ENCODE results near the gene OAS2.

OAS2 gene

DNA sequence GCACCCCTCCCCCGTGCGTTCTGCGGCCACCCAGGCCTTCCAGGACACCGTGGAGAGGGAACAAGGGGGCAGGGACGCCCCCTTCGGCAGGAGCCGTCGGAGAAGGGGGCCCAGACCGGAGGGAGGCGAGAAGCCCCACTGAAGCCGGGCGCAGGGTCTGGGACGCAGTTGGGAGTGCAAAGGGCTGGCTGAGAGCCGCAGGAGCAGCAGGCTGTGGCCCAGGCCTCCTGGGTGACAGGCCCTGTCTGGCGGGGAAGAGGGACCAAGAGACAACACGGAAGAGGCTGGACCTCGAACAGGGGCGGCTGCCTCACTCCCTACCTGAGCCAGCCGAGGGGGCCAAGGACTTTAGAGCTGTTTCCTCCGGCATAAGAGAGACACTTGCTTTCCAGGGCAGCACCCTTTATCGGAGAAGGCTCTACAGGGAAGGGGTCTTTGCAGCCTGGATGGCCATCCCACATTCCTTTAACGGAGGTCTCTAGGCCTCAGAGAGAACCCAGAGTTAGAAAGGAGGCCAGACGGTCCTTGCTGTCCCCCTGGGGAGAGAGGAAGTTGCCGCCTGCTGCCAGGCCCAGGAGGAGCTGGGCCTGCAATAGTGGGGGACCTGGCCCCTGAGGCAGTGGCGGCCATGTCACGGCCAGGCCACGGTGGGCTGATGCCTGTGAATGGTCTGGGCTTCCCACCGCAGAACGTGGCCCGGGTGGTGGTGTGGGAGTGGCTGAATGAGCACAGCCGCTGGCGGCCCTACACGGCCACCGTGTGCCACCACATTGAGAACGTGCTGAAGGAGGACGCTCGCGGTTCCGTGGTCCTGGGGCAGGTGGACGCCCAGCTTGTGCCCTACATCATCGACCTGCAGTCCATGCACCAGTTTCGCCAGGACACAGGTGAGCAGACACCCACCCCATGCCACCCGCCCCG, 79.5 kb downstream of the OAS2 start:
- DNase-seq (ENCODE audit: low read depth, low spot score) = no peak

DNA sequence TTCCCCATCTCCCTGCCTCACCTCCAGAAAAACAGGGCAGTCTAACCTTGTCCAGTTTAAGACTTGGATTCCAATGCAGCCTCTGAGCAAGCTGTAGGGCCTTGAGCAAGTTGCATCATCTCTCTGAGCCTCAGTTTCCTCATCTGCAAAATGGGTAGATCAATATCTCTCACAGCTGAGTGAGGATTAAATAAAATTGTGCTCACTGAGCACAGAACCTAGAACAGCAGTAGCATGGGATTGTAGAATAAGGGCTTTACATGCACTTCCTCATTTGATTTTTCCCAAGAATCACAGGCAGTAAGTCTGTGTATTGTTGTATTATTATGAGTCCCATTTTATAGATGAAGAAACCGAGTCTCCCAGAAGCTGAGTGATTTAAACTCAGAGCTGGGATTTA, 80.2 kb downstream of the OAS2 start:
- no peak for DNase-seq (ENCODE audit: low read depth, low spot score)

DNA sequence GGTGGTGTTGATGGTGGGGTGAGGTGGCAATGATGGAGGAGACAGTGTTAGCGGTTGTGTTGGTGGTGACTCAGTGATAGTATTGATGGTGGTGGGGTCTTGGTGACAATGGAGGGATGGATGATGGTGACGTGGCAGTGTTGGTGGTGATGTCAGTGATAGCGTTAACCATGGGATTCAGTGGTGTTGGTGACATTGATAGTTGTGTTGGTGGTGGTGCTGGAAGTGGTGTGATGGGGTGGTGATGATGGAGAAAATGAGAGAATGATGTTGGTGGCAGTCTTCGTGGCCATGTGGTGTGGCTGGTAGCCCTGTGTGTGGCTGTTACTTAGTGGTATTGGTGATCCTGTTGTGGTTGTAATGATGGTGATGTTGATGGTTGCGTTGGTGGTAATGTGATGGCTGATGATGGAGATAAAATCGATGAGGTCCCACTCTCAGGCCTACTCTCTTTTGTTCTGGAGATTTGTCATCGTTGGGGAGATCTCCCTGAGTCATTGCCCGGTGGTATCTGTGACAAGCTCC, 80.8 kb downstream of the OAS2 start:
- no peak for DNase-seq (ENCODE audit: low read depth, low spot score)

DNA sequence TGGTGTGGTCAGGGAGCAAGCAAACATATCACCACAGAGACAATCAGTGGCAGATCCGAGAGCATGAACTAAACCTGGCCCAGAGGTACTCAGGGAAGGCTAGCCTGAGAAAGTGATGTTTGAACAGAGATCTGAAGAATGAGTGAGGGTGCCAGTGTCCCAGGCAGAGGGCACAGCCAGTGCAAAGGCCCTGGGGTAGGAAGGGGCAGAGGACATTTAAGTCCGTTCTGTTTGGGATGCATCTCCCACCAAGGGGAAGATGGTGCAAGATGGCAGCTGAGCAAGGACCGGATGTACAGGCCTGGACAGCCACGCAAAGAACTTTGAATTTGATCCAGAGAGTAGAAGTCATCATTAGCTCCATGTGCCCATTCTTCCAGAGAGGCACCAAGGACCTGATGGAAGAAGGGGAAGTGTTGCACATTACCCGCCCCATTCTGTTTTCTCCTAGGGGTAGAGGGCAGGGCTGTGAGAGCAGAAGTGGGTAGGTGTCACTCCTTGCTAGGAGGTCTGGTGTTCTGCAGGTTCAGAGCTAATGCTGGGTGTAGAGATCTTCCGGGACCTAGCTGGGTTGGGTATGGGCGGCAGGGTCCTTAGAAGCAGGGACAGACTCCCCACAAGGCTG, 82.1 kb downstream of the OAS2 start:
- no peak for DNase-seq (ENCODE audit: low read depth, low spot score)

DNA sequence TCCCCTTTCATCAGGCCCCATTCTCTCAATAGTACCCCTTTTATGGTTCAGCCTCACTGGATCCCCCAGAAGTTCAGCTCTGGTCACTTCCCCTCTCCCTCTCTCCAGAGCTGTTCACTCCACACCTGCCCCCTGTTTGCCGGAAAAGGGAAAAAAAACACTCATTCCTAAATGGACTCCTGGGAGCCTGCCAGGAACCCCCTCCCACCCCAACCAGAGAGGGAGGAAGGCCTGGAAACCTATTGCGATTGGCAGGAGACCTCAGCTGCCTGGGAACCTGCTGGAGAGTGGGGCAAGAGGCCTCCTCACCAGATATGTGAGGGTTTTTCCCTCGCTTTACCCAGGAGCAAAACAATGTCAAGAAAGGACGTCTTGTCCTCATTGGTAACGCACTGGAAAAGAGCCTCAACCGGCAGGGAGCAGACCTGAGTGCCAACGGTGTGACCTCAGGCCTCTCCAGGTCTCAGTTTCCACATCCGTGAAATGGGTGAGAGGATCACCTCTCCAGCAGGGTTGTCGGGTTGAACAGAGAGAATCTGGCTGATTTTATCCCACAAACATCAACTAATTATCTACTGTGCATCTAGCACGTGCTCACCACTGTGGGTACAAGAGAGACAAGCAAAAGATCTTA, 82.9 kb downstream of the OAS2 start:
- DNase-seq (ENCODE audit: low read depth, low spot score) = no peak

Data from brain pericyte (primary cell).